ENCODE data around the gene DAB1. TPM values are rescaled to one million over a fixed set of nuclear protein-coding genes. Genes with fewer than 3 reads are reported as not detected.

DAB1 gene
- total RNA-seq, 2 experiments from 2014 or later = 0.52 to 0.61 TPM

DNA sequence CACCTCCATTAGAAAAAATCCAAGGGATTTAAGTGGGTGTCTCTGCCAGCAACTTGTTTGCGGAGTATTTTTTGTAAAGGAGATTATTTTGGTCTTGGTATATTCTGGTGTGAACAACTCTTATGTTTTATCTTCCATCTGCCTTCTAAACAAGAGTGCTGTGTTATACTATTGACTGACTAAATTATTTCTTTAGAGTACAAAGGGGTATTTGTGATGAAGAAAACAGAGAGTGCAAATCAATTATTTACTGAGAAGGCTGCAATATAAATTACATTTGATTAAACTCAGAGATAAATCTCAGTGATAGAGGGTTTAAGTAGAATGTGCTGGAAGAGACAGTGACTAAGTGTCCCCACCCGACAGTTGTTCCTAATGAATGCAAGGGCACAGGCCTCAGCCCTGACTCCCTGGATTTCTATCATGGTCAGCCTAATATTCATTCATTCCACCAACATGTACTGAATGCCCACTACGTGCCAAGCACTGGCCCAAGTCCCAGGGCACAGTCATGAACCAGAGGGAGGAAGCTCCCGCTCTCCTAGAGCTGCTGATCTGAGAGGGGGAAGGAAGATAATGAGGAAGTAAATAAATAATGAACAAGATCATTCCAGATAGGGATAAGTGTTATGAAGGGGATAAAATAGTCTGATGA, 261.1 kb downstream of the DAB1 start:
- no peaks in the 10 kb centered on the region for H3K4me1 Mint-ChIP-seq (ENCODE audit: low read depth)
- no peaks in the 10 kb centered on the region for H3K4me1 ChIP-seq (ENCODE audit: insufficient read depth, low read length)
- H3K4me3 Mint-ChIP-seq = no peak overlapping the region
- no peaks in the 10 kb centered on the region for H3K27me3 Mint-ChIP-seq
- no peaks in the 10 kb centered on the region for H3K36me3 ChIP-seq (ENCODE audit: insufficient read depth, low read length)
- H3K9me3 Mint-ChIP-seq = no peaks in the 10 kb centered on the region
- ChIA-PET CTCF (no interaction called here), POLR2A (no interaction called here)
- no peak overlapping the region for H3K27ac ChIP-seq (ENCODE audit: low read depth in 1 of 2, low read length in 2 of 2)
- no peak for ATAC-seq (ENCODE audit: poor library complexity)
- no peaks in the 10 kb centered on the region for H3K9me3 ChIP-seq (ENCODE audit: control insufficient read depth in 1 of 2, insufficient read depth in 1 of 2, low read length in 2 of 2)
- no peaks in the 10 kb centered on the region for H3K36me3 Mint-ChIP-seq (ENCODE audit: low read depth)
- no peak for DNase-seq
- H3K4me3 ChIP-seq (ENCODE audit: low read length) = no peak overlapping the region
- H3K27ac Mint-ChIP-seq = no peak overlapping the region
- intact Hi-C loops (cut with DNase I, micrococcal nuclease) = no loop called here
- no peaks in the 10 kb centered on the region for H3K27me3 ChIP-seq (ENCODE audit: control insufficient read depth in 1 of 2, insufficient read depth in 2 of 2, low read length in 2 of 2)
- TF ChIP-seq, protein P1, sequence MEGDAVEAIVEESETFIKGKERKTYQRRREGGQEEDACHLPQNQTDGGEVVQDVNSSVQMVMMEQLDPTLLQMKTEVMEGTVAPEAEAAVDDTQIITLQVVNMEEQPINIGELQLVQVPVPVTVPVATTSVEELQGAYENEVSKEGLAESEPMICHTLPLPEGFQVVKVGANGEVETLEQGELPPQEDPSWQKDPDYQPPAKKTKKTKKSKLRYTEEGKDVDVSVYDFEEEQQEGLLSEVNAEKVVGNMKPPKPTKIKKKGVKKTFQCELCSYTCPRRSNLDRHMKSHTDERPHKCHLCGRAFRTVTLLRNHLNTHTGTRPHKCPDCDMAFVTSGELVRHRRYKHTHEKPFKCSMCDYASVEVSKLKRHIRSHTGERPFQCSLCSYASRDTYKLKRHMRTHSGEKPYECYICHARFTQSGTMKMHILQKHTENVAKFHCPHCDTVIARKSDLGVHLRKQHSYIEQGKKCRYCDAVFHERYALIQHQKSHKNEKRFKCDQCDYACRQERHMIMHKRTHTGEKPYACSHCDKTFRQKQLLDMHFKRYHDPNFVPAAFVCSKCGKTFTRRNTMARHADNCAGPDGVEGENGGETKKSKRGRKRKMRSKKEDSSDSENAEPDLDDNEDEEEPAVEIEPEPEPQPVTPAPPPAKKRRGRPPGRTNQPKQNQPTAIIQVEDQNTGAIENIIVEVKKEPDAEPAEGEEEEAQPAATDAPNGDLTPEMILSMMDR (IDR thresholded peaks at IDR 0.05) = no peak

DNA sequence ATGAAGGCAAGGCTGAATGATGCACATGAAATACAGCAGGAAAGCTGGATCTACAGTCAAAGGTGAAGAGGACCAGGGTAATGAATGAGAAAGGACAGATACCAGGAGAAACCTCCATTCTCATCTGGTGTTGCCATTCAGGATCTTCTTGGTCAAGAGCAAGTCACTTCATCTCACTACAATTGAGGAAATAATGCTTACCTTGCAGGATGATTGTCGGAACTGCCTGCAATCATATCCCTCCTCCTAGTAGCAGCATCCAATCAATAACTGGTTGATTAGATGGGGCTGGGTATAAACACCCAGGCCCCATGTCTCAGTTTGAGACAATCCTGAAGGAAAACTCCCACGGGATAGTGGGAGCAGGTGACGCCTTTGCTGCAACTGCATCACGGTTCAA, 263.3 kb downstream of the DAB1 start:
- ChIA-PET CTCF (no interaction called here), POLR2A (no interaction called here)
- Mint-ChIP-seq H3K36me3 (ENCODE audit: low read depth) (no peaks in the 10 kb centered on the region), H3K4me1 (ENCODE audit: low read depth) (no peaks in the 10 kb centered on the region), H3K4me3 (no peak overlapping the region), H3K27me3 (peaks cover 3% of the 10 kb centered on the region), H3K9me3 (no peaks in the 10 kb centered on the region), H3K27ac (no peak overlapping the region)
- Histone ChIP-seq H3K4me3 (ENCODE audit: low read length) (no peak overlapping the region), H3K36me3 (ENCODE audit: insufficient read depth, low read length) (no peaks in the 10 kb centered on the region), H3K27ac (ENCODE audit: low read depth in 1 of 2, low read length in 2 of 2) (no peak overlapping the region), H3K4me1 (ENCODE audit: insufficient read depth, low read length) (no peaks in the 10 kb centered on the region), H3K9me3 (ENCODE audit: control insufficient read depth in 1 of 2, insufficient read depth in 1 of 2, low read length in 2 of 2) (no peaks in the 10 kb centered on the region), H3K27me3 (ENCODE audit: control insufficient read depth in 1 of 2, insufficient read depth in 2 of 2, low read length in 2 of 2) (no peaks in the 10 kb centered on the region)
- no peak for DNase-seq
- no peak for ATAC-seq (ENCODE audit: poor library complexity)
- intact Hi-C loops (cut with DNase I, micrococcal nuclease) = no loop called here
- TF ChIP-seq, protein P1 (IDR thresholded peaks at IDR 0.05) = no peak

DNA sequence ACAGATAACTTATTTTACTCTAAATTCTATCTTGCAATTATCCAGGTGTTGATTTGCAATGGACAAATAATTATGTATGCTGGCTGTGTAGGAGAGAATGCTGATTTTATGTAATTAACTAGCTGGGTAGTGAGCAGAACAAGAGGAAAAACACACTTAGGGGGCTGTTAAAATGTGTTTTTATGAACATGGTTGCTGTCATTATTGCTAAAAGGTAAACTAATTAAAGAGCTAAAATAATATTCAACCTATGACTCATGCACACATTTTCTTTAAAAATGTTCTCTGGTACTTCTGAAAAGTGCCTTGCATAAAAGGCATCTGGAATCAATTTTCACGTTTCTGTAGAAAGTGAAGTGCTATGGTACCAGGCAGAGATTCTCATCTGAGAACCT, 265.3 kb downstream of the DAB1 start:
- Mint-ChIP-seq H3K36me3 (ENCODE audit: low read depth) (no peaks in the 10 kb centered on the region), H3K27ac (no peak overlapping the region), H3K27me3 (peaks cover 3% of the 10 kb centered on the region), H3K9me3 (no peaks in the 10 kb centered on the region), H3K4me3 (no peak overlapping the region), H3K4me1 (ENCODE audit: low read depth) (no peaks in the 10 kb centered on the region)
- Histone ChIP-seq H3K4me1 (ENCODE audit: insufficient read depth, low read length) (no peaks in the 10 kb centered on the region), H3K36me3 (ENCODE audit: insufficient read depth, low read length) (no peaks in the 10 kb centered on the region), H3K4me3 (ENCODE audit: low read length) (no peak overlapping the region), H3K27ac (ENCODE audit: low read depth in 1 of 2, low read length in 2 of 2) (no peak overlapping the region), H3K9me3 (ENCODE audit: control insufficient read depth in 1 of 2, insufficient read depth in 1 of 2, low read length in 2 of 2) (no peaks in the 10 kb centered on the region), H3K27me3 (ENCODE audit: control insufficient read depth in 1 of 2, insufficient read depth in 2 of 2, low read length in 2 of 2) (no peaks in the 10 kb centered on the region)
- intact Hi-C loops (cut with DNase I, micrococcal nuclease) = no loop called here
- DNase-seq (no peak), ATAC-seq (ENCODE audit: poor library complexity) (no peak)
- TF ChIP-seq, protein P1 (IDR thresholded peaks at IDR 0.05) = no peak
- ChIA-PET CTCF (no interaction called here), POLR2A (no interaction called here)

Measured in CD4-positive, alpha-beta T cell (primary cell).